B cell (primary cell): ENCODE data around the gene PUM1. TPM values are rescaled to one million over a fixed set of nuclear protein-coding genes. Genes with fewer than 3 reads are reported as not detected.

ENCODE experiments used
- ATAC-seq: fragments of 200-7000 bp; cut with Tn5 transposase; one replicate; pipeline ENCODE4 v1.10.0; 2021; ENCODE audit warnings: low read depth, mild to moderate bottlenecking, moderate number of reproducible peaks, moderate library complexity
- CTCF ChIA-PET: fragments of 350-600 bp; sonication (Branson Sonifier 250); formaldehyde crosslinking; loops from one replicate; lab custom pipeline; 2021; ENCODE audit warnings: antibody characterized with exemption, inconsistent platforms; lab: Charles Lee
- POLR2A ChIA-PET: fragments of 350-600 bp; sonication (Branson Sonifier 250); formaldehyde crosslinking; loops from one replicate; lab custom pipeline; 2021; ENCODE audit warnings: antibody characterized with exemption; lab: Charles Lee
- DNase-seq: peaks from one replicate; pipeline ENCODE4 v3.0.0; 2013
- H2AFZ ChIP-seq: 2 replicates; pipeline ENCODE4 v1.6.1; 2012; ENCODE audit warnings: mild to moderate bottlenecking, low read depth, low read length; ENCODE audit not compliant: insufficient read depth, poor library complexity, severe bottlenecking
- H3K27ac ChIP-seq, 2 donors: 1 replicate in 1 of 2; 2 replicates in 1 of 2; pipeline ENCODE4 v1.5.1; 2012 to 2013; ENCODE audit warnings: low read length in 2 of 2, mild to moderate bottlenecking in 2 of 2, moderate library complexity in 1 of 2
- H3K27me3 ChIP-seq, 4 experiments: fragments of 200-600 bp in 1 of 4; sonication (generic) in 1 of 4; replicated peaks in 1 of 4; 1 replicate in 2 of 4; 2 replicates in 2 of 4; pipeline versions ENCODE4 v1.6.1 to v1.7.0; 2013 to 2016; ENCODE audit warnings: low read length in 3 of 4, mild to moderate bottlenecking in 2 of 4, mixed read lengths in 1 of 4, moderate library complexity in 1 of 4; ENCODE audit not compliant: insufficient read depth in 4 of 4, control insufficient read depth in 3 of 4; ENCODE audit errors: control extremely low read depth in 1 of 4
- H3K36me3 ChIP-seq, 2 experiments: replicated peaks in 1 of 2; 1 replicate in 1 of 2; 2 replicates in 1 of 2; pipeline versions ENCODE4 v1.6.1 to v1.7.1; 2013; ENCODE audit warnings: low read length in 1 of 2; ENCODE audit not compliant: insufficient read depth in 2 of 2, control insufficient read depth in 1 of 2; ENCODE audit errors: control extremely low read depth in 1 of 2, extremely low read depth in 1 of 2
- H3K4me1 ChIP-seq, 2 donors: fragments of 200-600 bp in 1 of 2; sonication (generic) in 1 of 2; 1 replicate in 1 of 2; 2 replicates in 1 of 2; pipeline versions ENCODE4 v1.5.1 to v1.6.1; 2013 to 2017; ENCODE audit warnings: low read length in 2 of 2; ENCODE audit not compliant: control insufficient read depth in 2 of 2, insufficient read depth in 2 of 2
- H3K4me2 ChIP-seq: replicated peaks from 2 replicates; pipeline ENCODE3; 2012; ENCODE audit warnings: mild to moderate bottlenecking, low read depth, low read length; ENCODE audit not compliant: poor library complexity, severe bottlenecking
- H3K4me3 ChIP-seq, 5 experiments: fragments of 200-600 bp in 1 of 5; sonication (generic) in 1 of 5; 1 replicate in 3 of 5; 2 replicates in 2 of 5; pipeline versions ENCODE4 v1.5.1 to v1.7.0; 2011 to 2016; ENCODE audit warnings: low read length in 4 of 5, mild to moderate bottlenecking in 4 of 5, low read depth in 2 of 5, control low read depth in 1 of 5, moderate library complexity in 1 of 5; ENCODE audit not compliant: insufficient read depth in 1 of 5; ENCODE audit errors: control extremely low read depth in 1 of 5, extremely low read depth in 1 of 5
- H3K79me2 ChIP-seq: fragments of 200-600 bp; sonication (generic); one replicate; pipeline ENCODE4 v1.6.0; 2016; ENCODE audit warnings: low read length; ENCODE audit not compliant: control insufficient read depth, insufficient read depth
- H3K9ac ChIP-seq: fragments of 200-600 bp; sonication (generic); 2 replicates; pipeline ENCODE4 v1.6.1; 2017; ENCODE audit warnings: mild to moderate bottlenecking, low read length, moderate library complexity
- H3K9me3 ChIP-seq, 3 donors: one replicate each; pipeline versions ENCODE4 v1.6.1 to v1.7.1; 2013; ENCODE audit warnings: low read length in 2 of 3; ENCODE audit not compliant: control insufficient read depth in 2 of 3, insufficient read depth in 1 of 3; ENCODE audit errors: control extremely low read depth in 1 of 3
- H4K20me1 ChIP-seq: 2 replicates; pipeline ENCODE4 v1.6.0; 2012; ENCODE audit warnings: mild to moderate bottlenecking, low read length; ENCODE audit not compliant: insufficient read depth, control insufficient read depth, poor library complexity, severe bottlenecking
- H3K27ac Mint-ChIP-seq: one replicate; pipeline ENCODE4 v1.8.0; 2021; ENCODE audit warnings: mixed read lengths
- H3K27me3 Mint-ChIP-seq: one replicate; pipeline ENCODE4 v1.8.0; 2021; ENCODE audit warnings: mixed read lengths
- H3K4me1 Mint-ChIP-seq: one replicate; pipeline ENCODE4 v1.8.0; 2021; ENCODE audit warnings: mixed read lengths
- H3K4me3 Mint-ChIP-seq: one replicate; pipeline ENCODE4 v1.8.0; 2021; ENCODE audit warnings: mixed read lengths
- H3K9me3 Mint-ChIP-seq: one replicate; pipeline ENCODE4 v1.8.0; 2022; ENCODE audit warnings: mixed read lengths; ENCODE audit not compliant: insufficient read depth
- CTCF ChIP-seq: fragments of 200-600 bp; IDR thresholded peaks from one replicate; pipeline ENCODE4 v1.8.0; 2022; ENCODE audit warnings: antibody characterized with exemption, mild to moderate bottlenecking
- EZH2 ChIP-seq: IDR thresholded peaks from 2 replicates; pipeline ENCODE4 v1.6.1; 2012; ENCODE audit warnings: borderline replicate concordance, low read depth, mild to moderate bottlenecking, moderate library complexity, low read length; ENCODE audit not compliant: insufficient read depth, poor library complexity, severe bottlenecking
- WGBS: methylation state at CpG from one replicate; pipeline ENCODE4 v1.1.5; 2013; ENCODE audit warnings: missing lambda C conversion rate; ENCODE audit not compliant: insufficient coverage; 5-methylcytosine and 5-hydroxymethylcytosine counted together
- intact Hi-C: fragments of 100-400 bp; cut with micrococcal nuclease; formaldehyde crosslinking; loops from one replicate; pipeline ENCODE4 v1.10.0; 2022
- polyA plus RNA-seq: library from polyadenylated mRNA; depleted of rRNA; stranded (reverse); fragments of >200 nt; gene quantifications from 2 replicates; pipeline ENCODE4 v1.2.3, GENCODE V29; 2012
- total RNA-seq, 2 donors: library from RNA; stranded (reverse); fragments of 120-200 nt in 1 of 2; gene quantifications; 1 replicate in 1 of 2; 2 replicates in 1 of 2; pipeline versions ENCODE4 v1.2.3 to v1.2.4, GENCODE V29; 2013 to 2022

The PUM1 gene
- total and polyA plus RNA-seq, 2 donors (not counting 1 experiment from before 2014, with no cell fraction given): 52.8 to 177 TPM

- ChIA-PET POLR2A (interaction anchor here (0.5 kb wide), 1 partner anchor 20 kb away, joined by 3 read pairs; no protein-coding TSS in a partner anchor), CTCF (interaction anchor here (1.6 kb wide), 1 partner anchor 20 kb away, joined by 5 read pairs; no protein-coding TSS in a partner anchor)
- peak overlapping the region in 1 of 2 donors; percentile 20 for H3K27ac ChIP-seq
- H3K27me3 ChIP-seq: no peaks in the 10 kb centered on the region
- H3K4me3 ChIP-seq: no peak overlapping the region
- peaks cover 60% of the 10 kb centered on the region for H3K4me1 Mint-ChIP-seq
- intact Hi-C loops: loop anchor here (2.0 kb wide), 1 partner anchor 16 kb away; no protein-coding TSS in a partner anchor
- H3K27ac Mint-ChIP-seq: no peak overlapping the region
- H4K20me1 ChIP-seq: peaks cover 76% of the 10 kb centered on the region
- no peaks in the 10 kb centered on the region for H3K9me3 Mint-ChIP-seq
- H2AFZ ChIP-seq: no peak overlapping the region
- peaks cover 100% of the 10 kb centered on the region for H3K79me2 ChIP-seq
- no peak for DNase-seq
- TF ChIP-seq CTCF (no peak), EZH2 (no peak)
- H3K9me3 ChIP-seq: no peaks in the 10 kb centered on the region
- H3K4me2 ChIP-seq: no peak overlapping the region
- H3K9ac ChIP-seq: no peak overlapping the region
- no peak overlapping the region for H3K4me3 Mint-ChIP-seq
- H3K4me1 ChIP-seq: peaks cover 31 to 44% of the 10 kb centered on the region in 2 donors
- peaks cover 0 to 2% of the 10 kb centered on the region in 2 experiments for H3K36me3 ChIP-seq
- no peak for ATAC-seq
- WGBS: no CpG with 5 or more reads among the region's 4 CpGs
- H3K27me3 Mint-ChIP-seq: no peaks in the 10 kb centered on the region
Observed at GRCh38 chr1:31012210-31012924, 53.1 kb downstream of the PUM1 start.

GRCh38 chr1:31011719-31012118 is 53.8 kb downstream of the PUM1 start:
- peaks cover 2 to 3% of the 10 kb centered on the region in 2 experiments for H3K36me3 ChIP-seq
- H4K20me1 ChIP-seq: peaks cover 76% of the 10 kb centered on the region
- no peak overlapping the region for H3K4me2 ChIP-seq
- Mint-ChIP-seq H3K4me3 (no peak overlapping the region), H3K4me1 (peaks cover 57% of the 10 kb centered on the region), H3K9me3 (no peaks in the 10 kb centered on the region), H3K27me3 (no peaks in the 10 kb centered on the region), H3K27ac (peak overlapping the region; percentile 4)
- ChIA-PET CTCF (interaction anchor here (1.6 to 1.8 kb wide), 2 partner anchors 16 to 21 kb away, joined by 5 read pairs; no protein-coding TSS in a partner anchor), POLR2A (interaction anchor here (0.7 kb wide), 1 partner anchor 271 kb away, joined by 4 read pairs; no protein-coding TSS in a partner anchor)
- H3K27ac ChIP-seq: peak overlapping the region in 1 of 2 donors; percentile 20
- DNase-seq (no peak), ATAC-seq (no peak)
- no peak for TF ChIP-seq EZH2
- TF ChIP-seq CTCF: no peak
- no peak overlapping the region for H2AFZ ChIP-seq
- intact Hi-C loops: loop anchor here (2.0 kb wide), 1 partner anchor 17 kb away; no protein-coding TSS in a partner anchor
- no peaks in the 10 kb centered on the region for H3K27me3 ChIP-seq
- no peaks in the 10 kb centered on the region for H3K9me3 ChIP-seq
- WGBS: no CpG with 5 or more reads among the region's 1 CpG
- H3K4me3 ChIP-seq: no peak overlapping the region
- peaks cover 100% of the 10 kb centered on the region for H3K79me2 ChIP-seq
- H3K9ac ChIP-seq: no peak overlapping the region
- H3K4me1 ChIP-seq: peaks cover 31 to 44% of the 10 kb centered on the region in 2 donors
